Naive thymus-derived CD8-positive, alpha-beta T cell (primary cell): Measurements from ENCODE around the gene EXOC4. TPM values are rescaled to one million over a fixed set of nuclear protein-coding genes. Genes with fewer than 3 reads are reported as not detected.
A peak's percentile ranks its signal among the peaks of the same experiment; 100 is the strongest.
"Not testable (repeated sequence)": the region's sequence is repeated elsewhere in the genome, so short reads cannot be mapped to it uniquely, and the experiment has no call there.

Source experiments
- ATAC-seq, 2 donors: fragments of 150-1000 bp; cut with Tn5 transposase in 1 of 2; sonication (Bioruptor Pico), chemical (Tn5 transposase) in 1 of 2; 1 replicate in 1 of 2; 2 replicates in 1 of 2; pipeline ENCODE4 v1.10.0; 2021; ENCODE audit warnings: mild to moderate bottlenecking in 2 of 2, moderate library complexity in 2 of 2
- POLR2A ChIA-PET: fragments of 350-600 bp; sonication (Branson Sonifier 250); formaldehyde crosslinking; loops from one replicate; lab custom pipeline; 2021; ENCODE audit warnings: antibody characterized with exemption; lab: Charles Lee
- DNase-seq, 10 donors: peaks; one replicate each; pipeline versions ENCODE4 v3.0.0 to v3.0.0-alpha.2; 2020 to 2022
- H3K27ac Mint-ChIP-seq, 10 donors: one replicate each; pipeline ENCODE4 v1.8.0; 2020 to 2022; ENCODE audit warnings: mild to moderate bottlenecking in 10 of 10, mixed read lengths in 10 of 10, moderate library complexity in 4 of 10, inconsistent platforms in 1 of 10
- H3K27me3 Mint-ChIP-seq, 5 donors: one replicate each; pipeline ENCODE4 v1.8.0; 2021 to 2022; ENCODE audit warnings: mixed read lengths in 5 of 5
- H3K36me3 Mint-ChIP-seq, 3 donors: one replicate each; pipeline ENCODE4 v1.8.0; 2020 to 2022; ENCODE audit warnings: mixed read lengths in 3 of 3, mild to moderate bottlenecking in 2 of 3, inconsistent platforms in 1 of 3
- H3K4me1 Mint-ChIP-seq, 4 donors: one replicate each; pipeline ENCODE4 v1.8.0; 2021 to 2022; ENCODE audit warnings: mixed read lengths in 4 of 4
- H3K4me3 Mint-ChIP-seq, 10 donors: one replicate each; pipeline ENCODE4 v1.8.0; 2020 to 2022; ENCODE audit warnings: mild to moderate bottlenecking in 10 of 10, mixed read lengths in 10 of 10, moderate library complexity in 6 of 10, inconsistent platforms in 1 of 10
- H3K9me3 Mint-ChIP-seq, 9 donors: one replicate each; pipeline ENCODE4 v1.8.0; 2020 to 2022; ENCODE audit warnings: mixed read lengths in 9 of 9, mild to moderate bottlenecking in 3 of 9, inconsistent platforms in 1 of 9, moderate library complexity in 1 of 9
- polyA plus RNA-seq, 3 donors: library from polyadenylated mRNA; unstranded; fragments of 300-500 nt; fragmentation: Illumina TruSeq; gene quantifications; one replicate each; pipeline ENCODE4 v1.2.3, GENCODE V29; 2021
- total RNA-seq, 8 experiments: library from RNA in 2 of 8; stranded (reverse) in 2 of 8; gene quantifications; one replicate each; pipeline ENCODE4 v1.2.3 and lab custom pipeline; 2021 to 2026

Gene EXOC4
- total and polyA plus RNA-seq, 5 experiments from 2014 or later: 29.4 to 68.6 (median 42.4) TPM

DNA sequence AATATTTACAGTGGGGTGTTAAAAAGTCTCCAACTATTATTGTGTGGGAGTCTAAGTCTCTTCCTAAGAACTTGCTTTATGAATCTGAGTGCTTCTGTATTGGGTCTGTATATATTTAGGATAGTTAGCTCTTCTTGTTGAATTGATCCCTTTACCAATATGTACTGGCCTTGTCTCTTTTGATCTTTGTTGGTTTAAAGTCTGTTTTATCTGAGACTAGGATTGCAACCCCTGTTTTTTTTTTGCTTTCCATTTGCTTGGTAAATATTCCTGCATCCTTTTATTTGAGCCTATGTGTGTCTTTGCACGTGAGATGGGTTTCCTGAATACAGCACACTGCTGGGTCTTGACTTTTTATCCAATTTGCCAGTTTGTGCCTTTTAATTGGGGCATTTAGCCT, 75.1 kb downstream of the EXOC4 start:
- POLR2A ChIA-PET, ATAC-seq, DNase-seq, H3K27me3 Mint-ChIP-seq: not testable (repeated sequence)
- Mint-ChIP-seq H3K4me1 (peaks cover 12 to 29% (median 13%) of the 10 kb centered on the region in 4 donors), H3K36me3 (peaks cover 38 to 84% (median 83%) of the 10 kb centered on the region in 3 donors), H3K4me3 (peak overlapping the region in 1 of 10 donors; percentile 24), H3K27ac (peak overlapping the region in 1 of 10 donors; percentile 0), H3K9me3 (peaks cover 7 to 52% (median 30%) of the 10 kb centered on the region in 9 donors)

DNA sequence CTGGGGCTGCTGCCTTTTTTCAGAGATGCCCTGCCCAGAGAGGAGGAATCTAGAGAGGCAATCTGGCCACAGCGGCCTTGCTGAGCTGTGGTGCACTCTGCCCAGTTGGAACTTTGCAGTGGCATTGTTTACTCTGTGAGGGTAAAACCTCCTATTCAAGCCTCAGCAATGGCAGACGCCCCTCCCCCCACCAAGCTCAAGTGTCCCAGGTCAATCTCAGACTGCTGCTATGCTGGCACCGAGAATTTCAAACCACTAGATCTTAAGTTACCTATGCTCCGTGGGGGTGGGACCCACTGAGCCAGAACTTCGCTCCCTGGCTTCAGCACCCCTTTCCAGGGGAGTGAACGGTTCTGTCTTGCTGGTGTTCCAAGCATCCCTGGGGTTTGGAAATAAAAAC, 77.2 kb downstream of the EXOC4 start:
- ATAC-seq (no peak), DNase-seq (no peak)
- H3K4me1 Mint-ChIP-seq: peaks cover 6 to 23% (median 14%) of the 10 kb centered on the region in 4 donors
- peaks cover 49 to 84% (median 80%) of the 10 kb centered on the region in 3 donors for H3K36me3 Mint-ChIP-seq
- no peak overlapping the region for H3K27ac Mint-ChIP-seq
- peaks cover 0 to 52% (median 25%) of the 10 kb centered on the region in 9 donors for H3K9me3 Mint-ChIP-seq
- POLR2A ChIA-PET: no interaction called here
- H3K27me3 Mint-ChIP-seq: no peaks in the 10 kb centered on the region
- H3K4me3 Mint-ChIP-seq: no peak overlapping the region

- peaks cover 6 to 23% (median 12%) of the 10 kb centered on the region in 4 donors for H3K4me1 Mint-ChIP-seq
- DNase-seq: no peak
- H3K9me3 Mint-ChIP-seq: peaks cover 0 to 47% (median 25%) of the 10 kb centered on the region in 9 donors
- H3K4me3 Mint-ChIP-seq: no peak overlapping the region
- POLR2A ChIA-PET: no interaction called here
- H3K27ac Mint-ChIP-seq: no peak overlapping the region
- ATAC-seq: no peak
- H3K36me3 Mint-ChIP-seq: peaks cover 51 to 78% (median 75%) of the 10 kb centered on the region in 3 donors
- H3K27me3 Mint-ChIP-seq: no peaks in the 10 kb centered on the region
These were observed 79.0 kb downstream of the EXOC4 start for GRCh38 chr7:133331861-133332260.

DNA sequence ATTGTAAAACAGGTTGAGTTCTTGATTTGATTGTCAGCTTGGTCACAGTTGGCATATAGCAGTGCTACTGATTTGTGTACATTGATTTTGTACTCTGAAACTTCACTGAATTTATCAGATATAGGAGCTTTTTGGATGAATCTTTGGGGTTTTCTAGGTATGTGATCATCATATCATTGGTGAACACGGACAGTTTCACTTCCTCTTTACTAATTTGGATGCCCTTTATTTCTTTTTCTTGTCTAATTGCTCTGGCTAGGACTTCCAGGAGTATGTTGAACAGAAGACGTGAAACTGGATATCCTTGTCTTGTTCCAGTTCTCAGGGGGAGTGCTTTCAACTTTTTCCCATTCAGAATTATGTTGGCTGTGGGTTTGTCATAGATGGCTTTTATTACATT, 86.9 kb downstream of the EXOC4 start:
- Mint-ChIP-seq H3K36me3 (peaks cover 61 to 81% (median 70%) of the 10 kb centered on the region in 3 donors), H3K4me1 (peaks cover 0 to 12% (median 4%) of the 10 kb centered on the region in 4 donors), H3K9me3 (peaks cover 20 to 78% (median 61%) of the 10 kb centered on the region in 9 donors), H3K27ac (no peak overlapping the region), H3K27me3 (no peaks in the 10 kb centered on the region), H3K4me3 (no peak overlapping the region)
- ATAC-seq (no peak), DNase-seq (no peak)
- POLR2A ChIA-PET: no interaction called here

DNA sequence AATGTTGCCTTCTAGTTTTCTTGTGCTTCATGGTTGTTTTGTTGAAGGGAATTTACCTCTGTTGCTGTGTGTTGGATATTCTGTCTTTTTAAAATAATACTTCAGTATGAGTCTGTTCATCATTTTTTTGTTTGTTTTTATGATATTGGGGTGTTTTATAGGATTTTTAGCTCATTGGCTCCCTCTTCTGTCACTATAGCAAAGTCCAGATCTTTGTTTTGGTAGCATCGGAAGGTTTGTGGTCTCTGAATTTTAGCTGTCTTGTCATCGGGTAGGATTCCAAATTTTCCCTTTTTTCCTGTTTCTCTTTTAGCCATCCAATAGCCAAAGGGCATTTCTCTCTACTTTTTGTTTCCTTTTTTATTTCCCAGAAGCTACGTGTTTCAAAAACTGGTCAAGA, 91.4 kb downstream of the EXOC4 start:
- ATAC-seq (no peak), DNase-seq (no peak)
- H3K4me1 Mint-ChIP-seq: peaks cover 0 to 12% (median 10%) of the 10 kb centered on the region in 4 donors
- peaks cover 13 to 61% (median 47%) of the 10 kb centered on the region in 9 donors for H3K9me3 Mint-ChIP-seq
- H3K36me3 Mint-ChIP-seq: peaks cover 53 to 75% (median 66%) of the 10 kb centered on the region in 3 donors
- H3K27ac Mint-ChIP-seq: peak overlapping the region in 2 of 10 donors; percentile 10 to 36
- no peak overlapping the region for H3K4me3 Mint-ChIP-seq
- H3K27me3 Mint-ChIP-seq: no peaks in the 10 kb centered on the region
- POLR2A ChIA-PET: no interaction called here

DNA sequence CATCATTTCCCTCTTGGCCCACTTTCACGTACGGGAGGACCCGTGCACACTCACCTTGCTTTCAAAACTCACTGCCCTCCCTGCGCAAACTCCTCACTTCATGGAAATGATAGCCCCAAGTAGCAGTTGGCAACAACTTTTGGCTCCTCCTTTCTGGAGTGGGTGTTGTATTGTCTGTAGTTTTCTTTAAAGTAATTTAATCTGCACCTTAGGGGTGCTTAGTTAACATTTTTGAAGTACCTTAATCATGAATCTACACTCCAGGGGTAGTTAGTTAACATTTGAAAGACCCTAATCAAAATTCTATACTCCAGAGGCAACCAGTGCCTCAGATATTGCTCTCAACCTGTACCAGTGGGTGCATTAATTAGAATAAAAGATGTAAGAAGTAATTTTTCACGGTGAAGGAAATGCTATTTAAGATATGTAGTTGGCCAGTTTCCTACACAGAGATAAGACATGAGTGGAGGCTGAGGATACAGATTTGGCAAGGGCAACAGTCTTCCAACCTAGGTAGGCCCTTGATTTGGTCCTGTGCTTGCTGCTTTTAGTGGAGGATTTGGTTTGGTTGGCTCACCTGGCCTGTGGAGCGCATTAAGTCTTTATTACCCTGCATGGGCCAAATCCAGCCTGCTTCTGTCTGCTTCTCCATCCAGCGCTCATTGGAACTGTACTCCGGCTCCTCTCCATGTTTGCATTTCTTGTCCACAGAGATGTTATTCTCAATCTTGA, 93.0 kb downstream of the EXOC4 start:
- Mint-ChIP-seq H3K4me3 (no peak overlapping the region), H3K4me1 (peaks cover 0 to 13% (median 10%) of the 10 kb centered on the region in 4 donors), H3K27ac (no peak overlapping the region), H3K9me3 (peaks cover 11 to 58% (median 43%) of the 10 kb centered on the region in 9 donors), H3K27me3 (no peaks in the 10 kb centered on the region), H3K36me3 (peaks cover 44 to 68% (median 65%) of the 10 kb centered on the region in 3 donors)
- ATAC-seq (no peak), DNase-seq (no peak)
- POLR2A ChIA-PET: no interaction called here

DNA sequence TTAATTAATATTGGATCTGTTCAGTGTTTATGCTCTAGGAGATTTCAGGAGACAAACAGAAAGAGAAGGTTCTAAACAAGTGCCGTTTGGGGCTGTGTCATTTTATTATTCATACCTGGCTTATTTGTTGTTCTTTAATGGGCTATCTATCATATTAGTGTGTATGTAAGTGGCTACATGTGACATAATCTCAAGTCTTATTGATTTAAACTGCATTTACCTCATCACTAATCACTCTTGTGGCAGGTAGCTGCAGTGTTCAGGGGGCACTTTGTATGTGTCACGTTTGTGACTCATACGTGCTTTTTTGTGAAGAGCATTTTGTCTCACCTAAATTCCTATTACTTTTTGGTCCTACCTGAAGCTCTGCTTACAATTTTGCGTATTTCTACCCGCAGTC, 95.4 kb downstream of the EXOC4 start:
- no peak overlapping the region for H3K4me3 Mint-ChIP-seq
- peaks cover 0 to 10% (median 9%) of the 10 kb centered on the region in 4 donors for H3K4me1 Mint-ChIP-seq
- H3K9me3 Mint-ChIP-seq: peaks cover 5 to 57% (median 35%) of the 10 kb centered on the region in 9 donors
- DNase-seq (no peak), ATAC-seq (no peak)
- peaks cover 36 to 63% (median 55%) of the 10 kb centered on the region in 3 donors for H3K36me3 Mint-ChIP-seq
- H3K27ac Mint-ChIP-seq: no peak overlapping the region
- POLR2A ChIA-PET: no interaction called here
- H3K27me3 Mint-ChIP-seq: no peaks in the 10 kb centered on the region

DNA sequence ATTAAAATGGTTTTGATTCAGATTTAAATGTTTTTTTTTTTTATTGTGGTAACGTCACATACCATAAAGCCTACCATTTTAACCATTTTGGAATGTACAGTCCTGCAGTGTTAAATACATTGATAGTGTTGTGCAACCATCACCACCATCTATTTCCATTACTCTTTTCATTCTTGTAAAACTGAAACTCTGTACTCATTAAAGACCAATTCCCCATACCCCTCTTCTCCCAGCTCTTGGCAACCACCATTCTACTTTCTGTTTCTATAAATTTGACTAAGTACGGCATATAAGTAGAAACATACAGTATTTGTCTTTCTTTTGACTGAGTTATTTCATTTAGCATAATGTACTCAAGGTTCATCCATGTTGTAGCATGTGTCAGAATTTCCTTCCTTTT, 96.2 kb downstream of the EXOC4 start:
- Mint-ChIP-seq H3K4me3 (no peak overlapping the region), H3K36me3 (peaks cover 39 to 62% (median 57%) of the 10 kb centered on the region in 3 donors), H3K27me3 (no peaks in the 10 kb centered on the region), H3K9me3 (peaks cover 10 to 57% (median 40%) of the 10 kb centered on the region in 9 donors), H3K27ac (no peak overlapping the region), H3K4me1 (peaks cover 0 to 9% (median 7%) of the 10 kb centered on the region in 4 donors)
- DNase-seq: no peak
- ATAC-seq: no peak
- POLR2A ChIA-PET: no interaction called here

DNA sequence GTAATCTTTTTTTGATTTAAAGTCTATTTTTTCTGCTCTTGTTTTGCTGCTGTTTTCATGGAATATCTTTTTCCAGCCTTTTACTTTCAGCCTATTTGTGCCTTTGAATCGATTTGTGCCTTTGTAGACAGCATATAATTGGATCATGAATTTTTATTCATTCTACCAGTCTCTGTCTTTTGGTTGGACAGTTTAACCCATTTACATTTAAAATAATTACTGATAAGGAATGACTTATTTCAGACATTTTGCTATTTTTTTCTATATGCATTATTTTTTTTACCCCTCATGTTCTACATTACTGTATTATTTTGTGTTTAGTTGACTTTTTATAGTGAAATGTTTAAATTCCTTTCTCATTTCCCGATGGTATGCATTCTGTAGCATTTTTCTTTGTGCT, 99.6 kb downstream of the EXOC4 start:
- no peak for ATAC-seq
- no peaks in the 10 kb centered on the region for H3K27me3 Mint-ChIP-seq
- H3K27ac Mint-ChIP-seq: no peak overlapping the region
- POLR2A ChIA-PET: no interaction called here
- H3K4me3 Mint-ChIP-seq: no peak overlapping the region
- peaks cover 10 to 60% (median 40%) of the 10 kb centered on the region in 9 donors for H3K9me3 Mint-ChIP-seq
- H3K4me1 Mint-ChIP-seq: peaks cover 0 to 2% (median 0%) of the 10 kb centered on the region in 4 donors
- DNase-seq: no peak
- H3K36me3 Mint-ChIP-seq: peaks cover 43 to 63% (median 61%) of the 10 kb centered on the region in 3 donors

DNA sequence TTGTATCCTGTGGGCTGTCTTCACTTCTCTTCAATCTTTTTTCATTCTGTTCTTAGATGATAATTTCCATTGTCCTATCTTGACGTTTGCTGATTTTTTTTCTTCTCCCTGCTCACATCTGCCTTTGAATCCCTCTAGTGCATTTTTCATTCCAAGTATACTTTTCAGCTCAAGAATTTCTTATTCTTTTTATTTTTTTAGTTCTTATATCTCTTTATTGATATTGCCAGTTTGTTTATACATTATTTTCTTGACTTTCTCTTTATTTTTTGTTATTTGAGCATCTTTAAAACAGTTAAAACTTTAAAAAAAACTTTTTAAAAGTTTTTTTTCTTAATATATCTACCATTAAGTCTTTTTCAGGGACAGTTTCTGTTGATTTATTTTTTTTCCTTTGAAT, 100.9 kb downstream of the EXOC4 start:
- POLR2A ChIA-PET: no interaction called here
- Mint-ChIP-seq H3K9me3 (peaks cover 10 to 53% (median 40%) of the 10 kb centered on the region in 9 donors), H3K36me3 (peaks cover 38 to 64% (median 64%) of the 10 kb centered on the region in 3 donors), H3K27ac (peak overlapping the region in 1 of 10 donors; percentile 40), H3K27me3 (no peaks in the 10 kb centered on the region), H3K4me3 (no peak overlapping the region), H3K4me1 (peaks cover 0 to 2% (median 0%) of the 10 kb centered on the region in 4 donors)
- DNase-seq (no peak), ATAC-seq (no peak)

DNA sequence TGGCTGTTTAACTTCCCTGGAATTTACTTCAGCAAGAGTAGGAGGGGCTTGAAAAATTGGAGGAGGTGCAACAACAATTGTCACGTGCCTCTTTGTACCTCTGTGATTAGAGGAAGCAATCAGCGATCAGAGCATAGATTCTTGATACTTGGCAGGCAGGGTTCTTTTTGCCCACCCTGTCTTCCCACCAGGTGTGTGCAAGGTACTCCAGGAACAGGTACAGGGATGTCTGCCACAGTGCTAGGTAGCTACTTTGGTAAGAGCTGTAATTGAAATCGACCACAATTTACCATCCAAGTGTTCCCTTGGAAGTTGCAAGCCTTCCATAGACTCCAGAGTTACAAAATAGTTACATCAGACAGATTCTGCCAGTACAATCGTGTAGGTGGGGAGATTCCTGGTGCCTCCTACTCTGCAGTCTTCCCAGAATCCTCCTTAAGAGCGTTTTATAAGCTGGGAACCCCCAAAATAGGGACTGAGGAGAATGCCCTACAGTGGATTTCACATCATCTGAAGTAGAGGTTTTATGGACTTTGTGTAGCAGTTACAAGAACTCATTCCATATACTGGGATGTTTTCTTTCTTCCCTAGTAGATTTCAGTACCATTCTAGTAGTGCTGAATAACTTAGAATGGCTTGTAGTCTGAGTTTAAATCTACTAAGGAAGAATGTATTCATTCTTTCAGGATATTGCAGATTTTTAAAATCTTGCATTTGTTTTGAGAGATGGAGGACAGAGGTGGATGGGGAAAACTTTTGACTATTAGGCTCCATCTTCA, 101.9 kb downstream of the EXOC4 start:
- DNase-seq (no peak), ATAC-seq (no peak)
- peaks cover 31 to 68% (median 63%) of the 10 kb centered on the region in 3 donors for H3K36me3 Mint-ChIP-seq
- no peak overlapping the region for H3K27ac Mint-ChIP-seq
- no peaks in the 10 kb centered on the region for H3K27me3 Mint-ChIP-seq
- no peak overlapping the region for H3K4me3 Mint-ChIP-seq
- H3K9me3 Mint-ChIP-seq: peaks cover 7 to 43% (median 33%) of the 10 kb centered on the region in 9 donors
- POLR2A ChIA-PET: no interaction called here
- H3K4me1 Mint-ChIP-seq: peaks cover 0 to under 1% (median 0%) of the 10 kb centered on the region in 4 donors

- POLR2A ChIA-PET: no interaction called here
- ATAC-seq: no peak
- peaks cover 35 to 66% (median 60%) of the 10 kb centered on the region in 3 donors for H3K36me3 Mint-ChIP-seq
- no peak overlapping the region for H3K27ac Mint-ChIP-seq
- H3K4me3 Mint-ChIP-seq: no peak overlapping the region
- H3K27me3 Mint-ChIP-seq: no peaks in the 10 kb centered on the region
- peaks cover 0 to 3% (median 0%) of the 10 kb centered on the region in 4 donors for H3K4me1 Mint-ChIP-seq
- peaks cover 8 to 42% (median 28%) of the 10 kb centered on the region in 9 donors for H3K9me3 Mint-ChIP-seq
- DNase-seq: no peak
These were observed 102.4 kb downstream of the EXOC4 start for GRCh38 chr7:133355325-133355708.

DNA sequence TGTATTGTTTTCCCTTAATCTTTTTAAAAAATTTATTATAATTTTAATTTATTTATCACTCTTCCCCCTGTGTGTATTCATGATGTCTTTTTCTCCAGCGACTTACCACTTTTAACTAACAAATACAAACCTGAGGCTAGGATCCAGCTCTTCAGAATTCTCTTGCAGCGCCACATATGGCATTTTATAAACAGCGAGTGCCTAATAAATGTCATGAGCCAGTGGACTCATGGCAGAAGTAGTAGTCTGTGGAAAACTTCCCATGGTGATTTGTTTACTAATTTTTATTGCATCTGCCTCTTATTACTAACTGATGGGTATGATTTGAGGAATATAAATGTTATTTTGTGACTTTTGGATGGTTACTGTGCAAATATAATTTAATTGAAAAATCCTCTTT, 102.9 kb downstream of the EXOC4 start:
- no peak for ATAC-seq
- peaks cover 0 to 4% (median 0%) of the 10 kb centered on the region in 4 donors for H3K4me1 Mint-ChIP-seq
- DNase-seq: no peak
- H3K36me3 Mint-ChIP-seq: peaks cover 38 to 68% (median 61%) of the 10 kb centered on the region in 3 donors
- H3K27me3 Mint-ChIP-seq: no peaks in the 10 kb centered on the region
- no peak overlapping the region for H3K4me3 Mint-ChIP-seq
- H3K27ac Mint-ChIP-seq: no peak overlapping the region
- POLR2A ChIA-PET: no interaction called here
- H3K9me3 Mint-ChIP-seq: peaks cover 8 to 40% (median 25%) of the 10 kb centered on the region in 9 donors
